HG03045 (cell line): ENCODE data around the gene KCNH2.

Experiments used
- ATAC-seq: cut with Tn5 transposase; IDR thresholded peaks from one replicate; pipeline ENCODE4 v1.9.1; 2021; ENCODE audit warnings: mild to moderate bottlenecking, moderate library complexity; ENCODE audit not compliant: unreplicated experiment

The KCNH2 gene

GRCh38 chr7:150938566-150938965, 39.6 kb downstream of the KCNH2 start:
- no peak for ATAC-seq

- no peak for ATAC-seq
Observed at GRCh38 chr7:150937848-150938561, 40.1 kb downstream of the KCNH2 start.

- no peak for ATAC-seq
Observed at GRCh38 chr7:150936018-150936417, 42.1 kb downstream of the KCNH2 start.

- ATAC-seq = no peak
Observed at GRCh38 chr7:150935149-150935548, 43.0 kb downstream of the KCNH2 start.

- ATAC-seq = no peak
Observed at GRCh38 chr7:150934045-150934766, 43.9 kb downstream of the KCNH2 start.

GRCh38 chr7:150931199-150931869, 46.8 kb downstream of the KCNH2 start:
- ATAC-seq = no peak

- no peak for ATAC-seq
Observed at GRCh38 chr7:150928541-150928940, 49.6 kb downstream of the KCNH2 start.

GRCh38 chr7:150927956-150928344, 50.2 kb downstream of the KCNH2 start:
- ATAC-seq = no peak

GRCh38 chr7:150927157-150927955, 50.8 kb downstream of the KCNH2 start:
- no peak for ATAC-seq

GRCh38 chr7:150926066-150926465, 52.1 kb downstream of the KCNH2 start:
- ATAC-seq = no peak

- ATAC-seq = no peak
Observed at GRCh38 chr7:150924369-150924781, 53.7 kb downstream of the KCNH2 start.

- ATAC-seq = no peak
Observed at GRCh38 chr7:150923802-150924201, 54.3 kb downstream of the KCNH2 start.

- no peak for ATAC-seq
Observed at GRCh38 chr7:150923196-150923595, 54.9 kb downstream of the KCNH2 start.

GRCh38 chr7:150919160-150919559, 59.0 kb downstream of the KCNH2 start:
- ATAC-seq = no peak

GRCh38 chr7:150918378-150918777, 59.7 kb downstream of the KCNH2 start:
- no peak for ATAC-seq

- no peak for ATAC-seq
Observed at GRCh38 chr7:150917969-150918368, 60.2 kb downstream of the KCNH2 start.

- no peak for ATAC-seq
Observed at GRCh38 chr7:150916670-150917069, 61.5 kb downstream of the KCNH2 start.

- ATAC-seq = no peak
Observed at GRCh38 chr7:150914966-150915365, 63.2 kb downstream of the KCNH2 start.

- no peak for ATAC-seq
Observed at GRCh38 chr7:150914196-150914595, 63.9 kb downstream of the KCNH2 start.

GRCh38 chr7:150912427-150912826, 65.7 kb downstream of the KCNH2 start:
- no peak for ATAC-seq
